Adrenal gland (tissue), 12 donors: Measurements from ENCODE around the gene BCAS3. TPM values are rescaled to one million over a fixed set of nuclear protein-coding genes. Genes with fewer than 3 reads are reported as not detected.

Source experiments
- DNase-seq, 7 donors: peaks; one replicate each; pipeline ENCODE4 v3.0.0-alpha.2; 2019 to 2020
- H3K27ac ChIP-seq, 5 donors: fragments of 200-600 bp; sonication (generic) in 4 of 5; 1 replicate in 3 of 5; 2 replicates in 2 of 5; pipeline versions ENCODE4 v1.5.1 to v1.8.0; 2016 to 2020; ENCODE audit warnings: mild to moderate bottlenecking in 1 of 5
- H3K27me3 ChIP-seq: fragments of 200-600 bp; 2 replicates; pipeline ENCODE4 v1.8.0; 2021
- H3K36me3 ChIP-seq, 2 donors: fragments of 200-600 bp; replicated peaks in 1 of 2; 1 replicate in 1 of 2; 2 replicates in 1 of 2; pipeline versions ENCODE4 v1.5.1 to v1.8.0; 2018 to 2022
- H3K4me1 ChIP-seq, 2 donors: fragments of 200-600 bp; replicated peaks in 1 of 2; 1 replicate in 1 of 2; 2 replicates in 1 of 2; pipeline versions ENCODE4 v1.5.1 to v1.8.0; 2018 to 2021
- H3K4me3 ChIP-seq, 4 donors: fragments of 200-600 bp; sonication (generic) in 3 of 4; one replicate each; pipeline ENCODE4 v1.5.1; 2016 to 2018
- H3K9me3 ChIP-seq, 3 donors: fragments of 200-600 bp; sonication (generic) in 1 of 3; replicated peaks in 1 of 3; 1 replicate in 2 of 3; 2 replicates in 1 of 3; pipeline versions ENCODE4 v1.5.1 to v1.8.0; 2016 to 2021
- POLR2A ChIP-seq, 2 donors: fragments of 450-650 bp; IDR thresholded peaks; one replicate each; pipeline ENCODE4 v1.6.1; 2017; ENCODE audit warnings: antibody characterized with exemption in 2 of 2, mild to moderate bottlenecking in 2 of 2, moderate library complexity in 1 of 2
- WGBS, 4 donors: extraction: QIAGEN DNeasy Blood & Tissue Kit in 2 of 4; methylation state at CpG; one replicate each; pipeline versions ENCODE4 v1.1.5 to v1.1.7; 2013 to 2017; 5-methylcytosine and 5-hydroxymethylcytosine counted together
- intact Hi-C, 2 donors: fragments of 100-400 bp; cut with DNase I; formaldehyde crosslinking; loops; one replicate each; pipeline versions ENCODE4 v1.14.1 to v1.15.0; 2022 to 2023
- polyA plus RNA-seq, 3 donors: library from polyadenylated mRNA; stranded (reverse); fragments of 200-250 nt in 2 of 3; fragments of 350-450 nt in 1 of 3; fragmentation: Illumina TruSeq in 1 of 3; extraction: RNeasy Lipid Tissue Mini Kit (QIAGEN cat#74804) in 1 of 3; gene quantifications; one replicate each; pipeline ENCODE4 v1.2.3, GENCODE V29; 2013 to 2014
- total RNA-seq, 9 donors: library from RNA; depleted of rRNA in 4 of 9; stranded (reverse); fragments of >200 nt in 4 of 9; fragments of 120-200 nt in 1 of 9; fragmentation: NEBNext Ultra II Directional in 1 of 9; extraction: Animal tissue kit (Norgen Biotek cat#: 25700) in 1 of 9; gene quantifications; one replicate each; pipeline versions ENCODE4 v1.1.0 to v1.2.4, GENCODE V29; 2013 to 2023
- TF ChIP-seq, protein P1 (sequence below), 6 experiments: fragments of 450-650 bp in 4 of 6; fragments of 200-600 bp in 2 of 6; sonication (generic) in 1 of 6; IDR thresholded peaks; 1 replicate in 5 of 6; 2 replicates in 1 of 6; pipeline versions ENCODE4 v1.5.1 to v1.8.0; 2016 to 2021; ENCODE audit warnings: antibody characterized with exemption in 6 of 6, mild to moderate bottlenecking in 2 of 6, moderate library complexity in 1 of 6
- donor health status: healthy with polysubstance abuse.
- donor health status: Bipolar disorder and iron deficiency.
- donor health status: DM: yes; HTN: yes; CAD: no.
- donor health status: DM: no; HTN: no; CAD: no.
- donor health status: DM: no; HTN: no; CAD: no.
- donor health status: DM: yes; HTN: yes; CAD: no.

Gene BCAS3
- total and polyA plus RNA-seq, 12 donors: 9.4 to 105 (median 29.0) TPM

DNA sequence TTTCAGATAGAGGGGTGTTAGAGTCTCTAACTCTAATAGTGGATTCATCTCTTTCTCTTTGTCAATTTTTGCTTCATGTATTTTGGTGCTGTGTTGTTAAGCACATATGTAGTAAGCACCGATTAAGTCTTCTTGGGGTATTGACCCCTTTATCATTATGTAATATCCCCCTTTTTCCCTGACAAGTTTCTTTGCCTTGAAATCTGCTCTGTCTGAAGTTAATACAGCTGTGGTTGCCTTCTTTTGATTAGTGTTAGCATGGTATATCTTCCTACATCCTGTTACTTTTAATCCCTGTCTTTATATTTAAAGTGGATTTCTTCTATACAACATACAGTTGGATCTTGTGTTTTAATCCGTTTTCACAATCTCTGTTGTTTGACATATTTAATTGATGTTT, 60.6 kb downstream of the BCAS3 start:
- Histone ChIP-seq H3K36me3 (no peaks in the 10 kb centered on the region), H3K27ac (no peak overlapping the region), H3K9me3 (peaks cover 0 to 4% (median 0%) of the 10 kb centered on the region in 3 donors), H3K4me3 (no peak overlapping the region), H3K27me3 (no peaks in the 10 kb centered on the region), H3K4me1 (no peaks in the 10 kb centered on the region)
- TF ChIP-seq, protein P1, sequence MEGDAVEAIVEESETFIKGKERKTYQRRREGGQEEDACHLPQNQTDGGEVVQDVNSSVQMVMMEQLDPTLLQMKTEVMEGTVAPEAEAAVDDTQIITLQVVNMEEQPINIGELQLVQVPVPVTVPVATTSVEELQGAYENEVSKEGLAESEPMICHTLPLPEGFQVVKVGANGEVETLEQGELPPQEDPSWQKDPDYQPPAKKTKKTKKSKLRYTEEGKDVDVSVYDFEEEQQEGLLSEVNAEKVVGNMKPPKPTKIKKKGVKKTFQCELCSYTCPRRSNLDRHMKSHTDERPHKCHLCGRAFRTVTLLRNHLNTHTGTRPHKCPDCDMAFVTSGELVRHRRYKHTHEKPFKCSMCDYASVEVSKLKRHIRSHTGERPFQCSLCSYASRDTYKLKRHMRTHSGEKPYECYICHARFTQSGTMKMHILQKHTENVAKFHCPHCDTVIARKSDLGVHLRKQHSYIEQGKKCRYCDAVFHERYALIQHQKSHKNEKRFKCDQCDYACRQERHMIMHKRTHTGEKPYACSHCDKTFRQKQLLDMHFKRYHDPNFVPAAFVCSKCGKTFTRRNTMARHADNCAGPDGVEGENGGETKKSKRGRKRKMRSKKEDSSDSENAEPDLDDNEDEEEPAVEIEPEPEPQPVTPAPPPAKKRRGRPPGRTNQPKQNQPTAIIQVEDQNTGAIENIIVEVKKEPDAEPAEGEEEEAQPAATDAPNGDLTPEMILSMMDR (IDR thresholded peaks at IDR 0.05): no peak
- TF ChIP-seq POLR2A (IDR thresholded peaks at IDR 0.05): no peak
- intact Hi-C loops: no loop called here
- WGBS, 4 donors: 79 to 84% (median 83%) methylated on average over 2 of the region's 2 CpGs
- no peak for DNase-seq

DNA sequence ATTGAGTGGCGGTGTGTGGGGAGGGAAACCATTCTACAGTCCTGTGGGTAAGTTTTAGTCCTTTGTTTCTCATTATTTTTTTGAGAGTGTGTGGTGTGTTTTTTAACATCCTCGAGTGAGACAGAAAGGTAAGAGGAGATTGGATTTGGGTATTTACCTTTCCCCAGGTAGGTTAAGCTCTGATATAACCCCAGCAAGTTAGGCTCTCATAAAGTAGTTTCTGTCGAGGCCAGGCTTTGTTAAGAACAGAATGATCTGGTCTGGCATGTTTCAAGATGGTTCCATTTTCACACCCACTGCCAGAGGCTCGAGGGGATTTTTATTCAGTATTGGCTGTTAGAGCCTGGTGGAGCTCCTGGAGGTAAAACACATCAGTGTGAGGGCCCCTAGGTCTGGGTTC, 62.9 kb downstream of the BCAS3 start:
- Histone ChIP-seq H3K27ac (no peak overlapping the region), H3K27me3 (no peaks in the 10 kb centered on the region), H3K4me3 (no peak overlapping the region), H3K36me3 (no peaks in the 10 kb centered on the region), H3K4me1 (no peaks in the 10 kb centered on the region), H3K9me3 (no peaks in the 10 kb centered on the region)
- DNase-seq: no peak
- WGBS, 4 donors: 90 to 97% (median 94%) methylated on average over 4 of the region's 4 CpGs
- intact Hi-C loops: no loop called here
- TF ChIP-seq, protein P1 (IDR thresholded peaks at IDR 0.05): no peak
- TF ChIP-seq POLR2A (IDR thresholded peaks at IDR 0.05): no peak

DNA sequence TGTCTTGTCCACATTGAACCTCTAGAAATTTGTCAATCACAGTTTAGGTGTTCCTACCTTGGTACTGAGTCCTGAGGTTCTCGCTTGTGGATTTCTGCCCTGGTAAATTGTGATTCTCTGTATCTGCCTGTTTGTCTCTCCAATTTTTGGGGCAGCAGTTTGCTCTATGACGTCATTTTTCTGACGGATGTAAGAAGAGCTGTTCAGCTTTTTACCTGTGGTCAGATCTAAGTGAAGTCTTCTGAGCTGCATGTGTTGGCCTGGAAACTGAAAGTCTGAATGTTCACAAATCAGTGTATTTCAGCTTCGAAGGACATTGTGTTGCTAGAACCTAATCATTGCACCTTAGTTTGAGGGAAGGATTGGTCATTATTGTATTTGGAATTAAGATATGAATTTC, 63.4 kb downstream of the BCAS3 start:
- intact Hi-C loops: no loop called here
- Histone ChIP-seq H3K4me1 (no peaks in the 10 kb centered on the region), H3K4me3 (no peak overlapping the region), H3K27me3 (no peaks in the 10 kb centered on the region), H3K27ac (no peak overlapping the region), H3K9me3 (no peaks in the 10 kb centered on the region), H3K36me3 (no peaks in the 10 kb centered on the region)
- WGBS, 4 donors: 96 to 98% (median 97%) methylated on average over 4 of the region's 4 CpGs
- TF ChIP-seq, protein P1 (IDR thresholded peaks at IDR 0.05): no peak
- TF ChIP-seq POLR2A (IDR thresholded peaks at IDR 0.05): no peak
- DNase-seq: no peak

DNA sequence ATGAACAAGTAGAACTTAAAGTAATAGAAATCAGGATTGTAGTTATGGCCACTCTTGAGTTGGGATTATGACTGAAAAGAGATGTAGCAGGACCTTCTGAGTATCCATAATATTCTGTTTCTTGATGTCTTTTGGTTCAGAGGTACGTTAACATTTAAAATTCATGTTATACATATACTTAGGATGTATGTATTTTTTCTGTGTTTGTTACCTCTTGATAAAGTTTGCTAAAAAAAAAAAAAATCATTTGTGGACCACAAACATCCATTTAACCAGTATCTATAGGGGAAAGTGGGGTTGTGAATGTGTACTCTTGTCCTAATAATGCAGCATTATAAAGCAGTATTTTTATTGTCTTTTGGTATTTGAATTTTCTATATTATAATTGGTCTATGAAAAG, 65.6 kb downstream of the BCAS3 start:
- no peak for DNase-seq
- intact Hi-C loops: no loop called here
- H3K27ac ChIP-seq: no peak overlapping the region
- WGBS, 4 donors: 86 to 97% (median 94%) methylated on average over 1 of the region's 1 CpG
- H3K4me3 ChIP-seq: no peak overlapping the region
- H3K36me3 ChIP-seq: no peaks in the 10 kb centered on the region
- H3K27me3 ChIP-seq: no peaks in the 10 kb centered on the region
- TF ChIP-seq, protein P1 (IDR thresholded peaks at IDR 0.05): no peak
- TF ChIP-seq POLR2A (IDR thresholded peaks at IDR 0.05): no peak
- no peaks in the 10 kb centered on the region for H3K4me1 ChIP-seq
- H3K9me3 ChIP-seq: no peaks in the 10 kb centered on the region
